Adrenal gland (tissue), 5 donors: Measurements from ENCODE around the gene ZNF800.

Source experiments
- POLR2A ChIP-seq, 2 donors: fragments of 450-650 bp; IDR thresholded peaks; one replicate each; pipeline ENCODE4 v1.6.1; 2017; ENCODE audit warnings: antibody characterized with exemption in 2 of 2, mild to moderate bottlenecking in 2 of 2, moderate library complexity in 1 of 2
- TF ChIP-seq, protein P1 (sequence below), 6 experiments: fragments of 450-650 bp in 4 of 6; fragments of 200-600 bp in 2 of 6; sonication (generic) in 1 of 6; IDR thresholded peaks; 1 replicate in 5 of 6; 2 replicates in 1 of 6; pipeline versions ENCODE4 v1.5.1 to v1.8.0; 2016 to 2021; ENCODE audit warnings: antibody characterized with exemption in 6 of 6, mild to moderate bottlenecking in 2 of 6, moderate library complexity in 1 of 6
- donor health status: DM: no; HTN: no; CAD: no.

DNA sequence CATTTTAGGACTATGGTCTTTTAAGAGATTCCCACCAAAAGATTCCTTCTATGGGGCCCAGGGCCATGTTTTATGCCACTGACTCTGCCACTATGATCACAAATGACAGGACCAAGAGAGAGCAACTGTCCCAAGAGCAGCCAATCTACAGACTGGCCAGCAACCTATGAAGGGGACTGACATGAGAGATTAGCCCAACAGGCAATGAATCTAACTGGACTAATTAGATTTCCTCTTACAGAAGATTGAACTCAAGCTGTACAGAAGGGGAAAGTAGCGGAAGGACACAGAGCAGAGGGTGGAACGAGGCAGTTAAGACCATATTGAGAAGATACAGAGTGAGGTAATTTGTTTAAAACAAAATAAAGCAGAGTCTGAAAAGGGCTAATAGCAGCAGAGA is 25.8 kb downstream of the ZNF800 start:
- TF ChIP-seq, protein P1, sequence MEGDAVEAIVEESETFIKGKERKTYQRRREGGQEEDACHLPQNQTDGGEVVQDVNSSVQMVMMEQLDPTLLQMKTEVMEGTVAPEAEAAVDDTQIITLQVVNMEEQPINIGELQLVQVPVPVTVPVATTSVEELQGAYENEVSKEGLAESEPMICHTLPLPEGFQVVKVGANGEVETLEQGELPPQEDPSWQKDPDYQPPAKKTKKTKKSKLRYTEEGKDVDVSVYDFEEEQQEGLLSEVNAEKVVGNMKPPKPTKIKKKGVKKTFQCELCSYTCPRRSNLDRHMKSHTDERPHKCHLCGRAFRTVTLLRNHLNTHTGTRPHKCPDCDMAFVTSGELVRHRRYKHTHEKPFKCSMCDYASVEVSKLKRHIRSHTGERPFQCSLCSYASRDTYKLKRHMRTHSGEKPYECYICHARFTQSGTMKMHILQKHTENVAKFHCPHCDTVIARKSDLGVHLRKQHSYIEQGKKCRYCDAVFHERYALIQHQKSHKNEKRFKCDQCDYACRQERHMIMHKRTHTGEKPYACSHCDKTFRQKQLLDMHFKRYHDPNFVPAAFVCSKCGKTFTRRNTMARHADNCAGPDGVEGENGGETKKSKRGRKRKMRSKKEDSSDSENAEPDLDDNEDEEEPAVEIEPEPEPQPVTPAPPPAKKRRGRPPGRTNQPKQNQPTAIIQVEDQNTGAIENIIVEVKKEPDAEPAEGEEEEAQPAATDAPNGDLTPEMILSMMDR (IDR thresholded peaks at IDR 0.05): no peak
- TF ChIP-seq POLR2A (IDR thresholded peaks at IDR 0.05): no peak
